Measurements from ENCODE around the gene DPEP2. TPM values are rescaled to one million over a fixed set of nuclear protein-coding genes. Genes with fewer than 3 reads are reported as not detected.

DPEP2 gene
- total and polyA plus RNA-seq, 2 of the 13 experiments (the other 11 are each of a cell fraction or from before 2014, with no cell fraction given) = 0.18 TPM; not detected in 1

- TF ChIP-seq ZNF18 (CRISPR knock-in tag; IDR thresholded peaks at IDR 0.05; ENCODE audit: insufficient replicate concordance) (no peak), ZNF784 (CRISPR knock-in tag; IDR thresholded peaks at IDR 0.05; ENCODE audit: borderline replicate concordance) (no peak; the same call in 1 of the 2 replicates), ZNF772 (CRISPR knock-in tag; IDR thresholded peaks at IDR 0.05) (0 out of 2 replicates have a peak, but pooled peaks have one; percentile 7), GABPB1 (CRISPR knock-in tag; IDR thresholded peaks at IDR 0.05) (0 out of 2 replicates have a peak, but pooled peaks have one; percentile 4), CAMTA2 (CRISPR knock-in tag; IDR thresholded peaks at IDR 0.05; ENCODE audit: borderline replicate concordance) (no peak), BCL3 (CRISPR knock-in tag; IDR thresholded peaks at IDR 0.05) (no peak; the same call in 1 of the 2 replicates), ONECUT2 (CRISPR knock-in tag; IDR thresholded peaks at IDR 0.05) (no peak), ZNF781 (CRISPR knock-in tag; IDR thresholded peaks at IDR 0.05; ENCODE audit: borderline replicate concordance, not compliant biosample characterization) (peak; percentile 68), SP140L (CRISPR knock-in tag; IDR thresholded peaks at IDR 0.05; ENCODE audit: borderline replicate concordance) (no peak), CREBL2 (CRISPR knock-in tag; IDR thresholded peaks at IDR 0.05; ENCODE audit: borderline replicate concordance) (no peak), PCBP1 (IDR thresholded peaks at IDR 0.05; ENCODE audit: borderline replicate concordance, low read depth, low read length) (no peak), NKX3-1 (CRISPR knock-in tag; IDR thresholded peaks at IDR 0.05) (no peak), SAFB2 (CRISPR knock-in tag; IDR thresholded peaks at IDR 0.05; ENCODE audit: borderline replicate concordance, low read depth) (0 out of 2 replicates have a peak, but pooled peaks have one; percentile 76), HMGXB4 (CRISPR knock-in tag; IDR thresholded peaks at IDR 0.05; ENCODE audit: borderline replicate concordance in 1 of 2, low read depth in 1 of 2) (peak; percentile 3 to 53; a peak in 1 of 4 replicates), THAP7 (CRISPR knock-in tag; IDR thresholded peaks at IDR 0.05) (0 out of 2 replicates have a peak, but pooled peaks have one; percentile 72), SAP130 (CRISPR knock-in tag; IDR thresholded peaks at IDR 0.05; ENCODE audit: low read depth) (no peak; the same call in 1 of the 2 replicates), MXI1 (IDR thresholded peaks at IDR 0.05; ENCODE audit: borderline replicate concordance, low read depth, low read length) (no peak), ZNF33B (CRISPR knock-in tag; IDR thresholded peaks at IDR 0.05) (no peak), ZNF431 (CRISPR knock-in tag; IDR thresholded peaks at IDR 0.05; ENCODE audit: borderline replicate concordance, low read depth) (no peak), POLR2AphosphoS5 (IDR thresholded peaks at IDR 0.05; ENCODE audit: low read depth, low read length) (peak; percentile 40), NRL (CRISPR knock-in tag; IDR thresholded peaks at IDR 0.05; ENCODE audit: borderline replicate concordance) (no peak), CEBPB (IDR thresholded peaks at IDR 0.05; ENCODE audit: borderline replicate concordance, low read depth, low read length) (no peak)
These were observed 32.6 kb downstream of the DPEP2 start (continued) for GRCh38 chr16:67966549-67967182.

Measured in HepG2 (cell line).